GM19193 (cell line): ENCODE data around the gene HIC2.
"Not testable (repeated sequence)": the region's sequence is repeated elsewhere in the genome, so short reads cannot be mapped to it uniquely, and the experiment has no call there.

Experiments used
- POLR2A ChIP-seq: IDR thresholded peaks from 4 replicates; pipeline ENCODE4 v1.6.1; 2011; ENCODE audit not compliant: insufficient read depth, insufficient read length; ENCODE audit errors: extremely low read depth

The HIC2 gene

GRCh38 chr22:21449531-21450319 is 32.6 kb downstream of the HIC2 start:
- no peak for TF ChIP-seq POLR2A

- no peak for TF ChIP-seq POLR2A
Observed at GRCh38 chr22:21450320-21450831, 33.2 kb downstream of the HIC2 start.

- no peak for TF ChIP-seq POLR2A
Observed at GRCh38 chr22:21450858-21451353, 33.7 kb downstream of the HIC2 start.

GRCh38 chr22:21451545-21452520 is 34.7 kb downstream of the HIC2 start:
- TF ChIP-seq POLR2A: no peak

- TF ChIP-seq POLR2A: no peak
Observed at GRCh38 chr22:21455334-21456089, 38.3 kb downstream of the HIC2 start.

- TF ChIP-seq POLR2A: no peak
Observed at GRCh38 chr22:21457023-21457787, 40.0 kb downstream of the HIC2 start.

GRCh38 chr22:21467337-21468193 is 50.4 kb downstream of the HIC2 start, which contains the start of gene TMEM191C:
Gene TMEM191C (plus strand): TSS chr22:21467387. CDS start chr22:21467460, 73 bp downstream.
- TF ChIP-seq POLR2A: not testable (repeated sequence)
